GM12891 (cell line): ENCODE results near the gene DMAC2.

ENCODE experiments used
- POLR2A ChIP-seq: IDR thresholded peaks from 2 replicates; pipeline ENCODE4 v1.6.1; 2011; ENCODE audit warnings: low read depth, low read length, control low read depth
- POLR2AphosphoS5 ChIP-seq: IDR thresholded peaks from 2 replicates; pipeline ENCODE4 v1.6.1; 2011; ENCODE audit warnings: low read depth, low read length, control low read depth

- TF ChIP-seq POLR2A (no peak), POLR2AphosphoS5 (no peak)
Observed at GRCh38 chr19:41435936-41436673, 3.6 kb downstream of the DMAC2 start.
